Chondrocyte (in vitro differentiated cells): ENCODE data around the gene BCL2. TPM values are rescaled to one million over a fixed set of nuclear protein-coding genes. Genes with fewer than 3 reads are reported as not detected.

Source experiments
- DNase-seq: peaks from one replicate; pipeline ENCODE4 v3.0.0; 2021; ENCODE audit warnings: mixed read lengths, low spot score
- H3K27ac Mint-ChIP-seq: one replicate; pipeline ENCODE4 v1.8.0; 2021; ENCODE audit warnings: mild to moderate bottlenecking, moderate library complexity, mixed read lengths; ENCODE audit not compliant: unreplicated experiment
- H3K27me3 Mint-ChIP-seq: 2 replicates; pipeline ENCODE4 v1.8.0; 2021; ENCODE audit warnings: low read depth, mixed read lengths
- H3K36me3 Mint-ChIP-seq: 2 replicates; pipeline ENCODE4 v1.8.0; 2021; ENCODE audit warnings: low read depth, mixed read lengths
- H3K4me1 Mint-ChIP-seq: 2 replicates; pipeline ENCODE4 v1.8.0; 2021; ENCODE audit warnings: low read depth, mild to moderate bottlenecking, mixed read lengths
- H3K4me3 Mint-ChIP-seq: one replicate; pipeline ENCODE4 v1.8.0; 2021; ENCODE audit warnings: mild to moderate bottlenecking, moderate library complexity, mixed read lengths; ENCODE audit not compliant: unreplicated experiment
- H3K9me3 Mint-ChIP-seq: 2 replicates; pipeline ENCODE4 v1.8.0; 2021; ENCODE audit warnings: low read depth, mixed read lengths
- total RNA-seq: library from RNA; stranded (reverse); gene quantifications from 3 replicates; pipeline ENCODE4 v1.2.1, GENCODE V29; 2021
- TF ChIP-seq, protein P1 (sequence below): fragments of 200-600 bp; sonication (generic); IDR thresholded peaks from 2 replicates; pipeline ENCODE4 v1.5.0; 2021; ENCODE audit warnings: antibody characterized with exemption, mild to moderate bottlenecking, moderate library complexity

BCL2 gene
- total RNA-seq, 1 donor from 2014 or later: 8.6 TPM

DNA sequence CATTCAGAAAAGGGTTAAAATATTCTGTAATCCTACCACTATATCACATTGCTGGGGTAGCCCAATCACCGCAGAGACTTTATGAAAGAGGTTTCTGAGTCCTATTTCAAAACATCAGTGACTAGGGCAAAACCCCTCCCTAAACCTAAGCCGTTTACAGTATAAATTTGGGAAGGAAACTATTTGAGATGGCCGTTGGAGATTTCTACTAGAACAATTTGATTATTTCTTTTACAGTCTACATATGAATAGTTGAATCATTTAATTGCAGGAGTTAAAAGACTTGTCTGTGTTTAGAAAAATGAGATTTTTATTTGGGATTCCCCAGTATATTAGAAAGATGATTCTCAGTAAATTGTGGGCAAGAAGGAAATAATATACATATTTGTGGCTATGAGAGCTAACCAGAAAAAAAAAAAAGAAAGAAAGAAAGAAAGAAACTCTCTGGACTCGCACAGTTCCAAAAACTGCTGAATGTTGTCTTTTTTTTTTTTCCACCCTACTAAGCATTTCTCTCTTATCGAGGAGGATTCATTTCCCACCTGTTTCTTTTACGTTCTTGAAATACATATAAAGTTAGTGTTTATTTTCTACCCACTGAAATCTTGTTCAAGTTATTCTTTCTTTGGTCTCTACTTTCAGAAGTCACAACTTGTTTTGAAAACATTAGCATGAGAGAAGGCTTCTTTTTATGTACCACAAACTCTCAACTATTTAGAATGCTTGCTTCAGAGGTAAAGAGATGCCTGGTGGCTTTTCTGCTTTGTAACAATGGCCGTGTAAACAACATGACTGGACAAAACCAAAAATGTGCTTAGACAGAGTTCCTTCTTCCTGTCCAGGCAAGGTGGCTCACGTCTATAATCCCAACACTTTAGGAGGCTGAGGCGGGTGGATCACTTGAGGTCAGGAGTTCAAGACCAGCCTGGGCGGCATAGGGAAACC is 65.9 kb downstream of the BCL2 start:
- TF ChIP-seq, protein P1, sequence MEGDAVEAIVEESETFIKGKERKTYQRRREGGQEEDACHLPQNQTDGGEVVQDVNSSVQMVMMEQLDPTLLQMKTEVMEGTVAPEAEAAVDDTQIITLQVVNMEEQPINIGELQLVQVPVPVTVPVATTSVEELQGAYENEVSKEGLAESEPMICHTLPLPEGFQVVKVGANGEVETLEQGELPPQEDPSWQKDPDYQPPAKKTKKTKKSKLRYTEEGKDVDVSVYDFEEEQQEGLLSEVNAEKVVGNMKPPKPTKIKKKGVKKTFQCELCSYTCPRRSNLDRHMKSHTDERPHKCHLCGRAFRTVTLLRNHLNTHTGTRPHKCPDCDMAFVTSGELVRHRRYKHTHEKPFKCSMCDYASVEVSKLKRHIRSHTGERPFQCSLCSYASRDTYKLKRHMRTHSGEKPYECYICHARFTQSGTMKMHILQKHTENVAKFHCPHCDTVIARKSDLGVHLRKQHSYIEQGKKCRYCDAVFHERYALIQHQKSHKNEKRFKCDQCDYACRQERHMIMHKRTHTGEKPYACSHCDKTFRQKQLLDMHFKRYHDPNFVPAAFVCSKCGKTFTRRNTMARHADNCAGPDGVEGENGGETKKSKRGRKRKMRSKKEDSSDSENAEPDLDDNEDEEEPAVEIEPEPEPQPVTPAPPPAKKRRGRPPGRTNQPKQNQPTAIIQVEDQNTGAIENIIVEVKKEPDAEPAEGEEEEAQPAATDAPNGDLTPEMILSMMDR: no peak
- H3K36me3 Mint-ChIP-seq: no peaks in the 10 kb centered on the region
- H3K4me1 Mint-ChIP-seq: peaks cover 23% of the 10 kb centered on the region
- no peaks in the 10 kb centered on the region for H3K9me3 Mint-ChIP-seq
- H3K27me3 Mint-ChIP-seq: no peaks in the 10 kb centered on the region
- peak overlapping the region; percentile 53 for H3K4me3 Mint-ChIP-seq
- H3K27ac Mint-ChIP-seq: peak overlapping the region; percentile 94
- no peak for DNase-seq

DNA sequence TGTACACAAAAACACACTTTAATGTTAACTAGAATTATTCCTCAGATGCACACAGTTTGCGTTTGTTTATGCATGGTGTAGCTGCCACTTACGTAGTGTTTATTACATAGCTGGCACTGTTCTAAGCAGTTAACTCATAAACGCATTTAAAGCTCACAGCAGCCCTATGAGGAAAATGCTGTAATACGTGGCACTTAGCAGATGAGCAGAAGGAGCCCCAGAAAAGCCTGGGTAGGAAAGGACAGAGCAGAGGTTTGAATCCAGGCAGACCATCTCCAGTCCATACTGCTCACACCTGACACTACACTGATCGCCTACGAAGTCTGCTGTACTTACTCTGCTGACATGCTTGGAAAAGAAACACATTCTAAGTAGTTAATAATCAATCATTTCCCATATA is 66.6 kb downstream of the BCL2 start:
- H3K9me3 Mint-ChIP-seq: no peaks in the 10 kb centered on the region
- no peaks in the 10 kb centered on the region for H3K27me3 Mint-ChIP-seq
- peak overlapping the region; percentile 94 for H3K27ac Mint-ChIP-seq
- TF ChIP-seq, protein P1: no peak
- no peaks in the 10 kb centered on the region for H3K36me3 Mint-ChIP-seq
- H3K4me1 Mint-ChIP-seq: peaks cover 25% of the 10 kb centered on the region
- no peak for DNase-seq
- H3K4me3 Mint-ChIP-seq: peak overlapping the region; percentile 53

DNA sequence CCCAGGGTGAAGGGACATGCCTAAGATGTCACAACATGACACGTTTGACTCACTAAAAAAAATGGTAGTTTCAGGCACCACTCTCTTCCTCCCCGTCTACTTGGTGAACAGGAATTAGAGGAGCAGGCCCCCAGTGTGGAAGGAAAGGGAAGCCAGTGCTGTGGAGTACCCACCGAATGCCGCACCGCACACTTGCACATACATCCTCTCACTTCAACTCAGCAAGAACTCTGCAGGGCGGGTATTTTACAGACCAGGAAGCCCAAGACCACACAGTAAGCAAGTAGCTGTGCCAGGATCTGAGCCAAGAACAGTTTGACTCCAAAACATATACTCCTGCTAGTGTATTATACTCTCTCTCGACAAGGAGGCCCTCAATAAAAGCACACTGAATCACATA is 69.8 kb downstream of the BCL2 start:
- TF ChIP-seq, protein P1: no peak
- Mint-ChIP-seq H3K9me3 (no peaks in the 10 kb centered on the region), H3K4me3 (no peak overlapping the region), H3K27me3 (no peaks in the 10 kb centered on the region), H3K4me1 (peaks cover 26% of the 10 kb centered on the region), H3K27ac (no peak overlapping the region), H3K36me3 (no peaks in the 10 kb centered on the region)
- DNase-seq: no peak

DNA sequence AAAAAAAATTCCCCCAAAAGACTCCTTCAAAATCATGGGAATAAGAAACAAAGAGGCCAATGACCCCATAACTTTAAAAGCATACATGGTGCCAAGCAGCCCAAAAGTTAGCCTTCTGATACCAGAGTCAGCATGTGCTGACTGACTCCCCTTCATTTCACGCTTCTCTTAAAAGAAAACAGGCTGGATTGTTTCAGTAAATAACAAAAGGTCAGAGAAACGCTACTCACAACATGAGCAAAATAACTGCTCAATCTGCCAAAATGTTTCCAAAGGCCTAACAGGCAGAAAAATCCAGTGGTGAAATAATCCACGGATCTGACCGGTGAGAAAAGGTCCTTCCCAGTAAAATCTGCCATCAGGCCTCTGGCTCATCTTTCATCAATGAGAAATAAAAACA is 71.6 kb downstream of the BCL2 start:
- Mint-ChIP-seq H3K36me3 (no peaks in the 10 kb centered on the region), H3K4me1 (peaks cover 12% of the 10 kb centered on the region), H3K27ac (no peak overlapping the region)

DNA sequence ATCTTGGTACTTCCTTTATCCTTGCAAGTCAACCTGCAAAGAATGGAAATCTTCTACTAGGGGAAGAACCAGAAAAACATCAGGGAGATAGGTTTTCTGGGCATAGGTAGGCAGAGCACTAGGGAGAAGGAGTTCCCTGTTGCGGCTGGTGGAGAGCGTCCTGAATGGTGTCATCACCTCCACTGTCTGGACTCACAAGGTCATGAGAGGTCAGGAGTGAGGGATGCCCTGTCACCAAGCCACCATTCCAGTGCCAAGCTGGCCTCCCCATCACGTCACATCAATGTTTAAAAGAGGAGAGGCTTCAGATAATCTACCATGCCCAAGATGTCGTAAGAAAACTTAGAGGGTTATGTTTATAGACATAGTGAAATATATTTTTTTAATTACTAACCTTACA is 72.1 kb downstream of the BCL2 start:
- Mint-ChIP-seq H3K4me3 (no peak overlapping the region), H3K36me3 (no peaks in the 10 kb centered on the region), H3K9me3 (no peaks in the 10 kb centered on the region), H3K27me3 (no peaks in the 10 kb centered on the region), H3K4me1 (peaks cover 9% of the 10 kb centered on the region), H3K27ac (no peak overlapping the region)
- DNase-seq: no peak
- TF ChIP-seq, protein P1: no peak

More for the DNA sequence above, 71.6 kb downstream of the BCL2 start:
- Mint-ChIP-seq H3K4me3 (no peak overlapping the region), H3K27me3 (no peaks in the 10 kb centered on the region), H3K9me3 (no peaks in the 10 kb centered on the region)
- no peak for DNase-seq
- TF ChIP-seq, protein P1: no peak
